Esophagus muscularis mucosa (tissue), 4 donors: ENCODE data around the gene MICAL3. TPM values are rescaled to one million over a fixed set of nuclear protein-coding genes. Genes with fewer than 3 reads are reported as not detected.

Experiments used
- DNase-seq: peaks from one replicate; pipeline ENCODE4 v3.0.0-alpha.2; 2017; ENCODE audit errors: extremely low spot score
- H3K27ac ChIP-seq, 4 donors: fragments of 200-600 bp; sonication (generic); replicated peaks in 1 of 4; 1 replicate in 3 of 4; 2 replicates in 1 of 4; pipeline ENCODE4 v1.5.1; 2016 to 2019; ENCODE audit warnings: mild to moderate bottlenecking in 1 of 4
- H3K27me3 ChIP-seq, 4 donors: fragments of 200-600 bp; sonication (generic); one replicate each; pipeline versions ENCODE4 v1.5.1 to v1.6.0; 2016 to 2019
- H3K36me3 ChIP-seq, 4 donors: fragments of 200-600 bp; sonication (generic); one replicate each; pipeline ENCODE4 v1.5.1; 2016 to 2019
- H3K4me1 ChIP-seq, 4 donors: fragments of 200-600 bp; sonication (generic); one replicate each; pipeline ENCODE4 v1.5.1; 2016 to 2019
- H3K4me3 ChIP-seq, 4 donors: fragments of 200-600 bp; sonication (generic); 1 replicate in 2 of 4; 2 replicates in 2 of 4; pipeline ENCODE4 v1.5.1; 2016 to 2019; ENCODE audit warnings: mild to moderate bottlenecking in 4 of 4, moderate library complexity in 1 of 4
- H3K9me3 ChIP-seq, 4 donors: fragments of 200-600 bp; sonication (generic); 1 replicate in 3 of 4; 2 replicates in 1 of 4; pipeline ENCODE4 v1.5.1; 2016 to 2019
- EP300 ChIP-seq: sonication (generic); formaldehyde crosslinking; IDR thresholded peaks from one replicate; pipeline ENCODE4 v1.6.1; 2017; ENCODE audit warnings: antibody characterized with exemption
- POLR2A ChIP-seq: fragments of 450-650 bp; IDR thresholded peaks from one replicate; pipeline ENCODE4 v1.6.1; 2017; ENCODE audit warnings: antibody characterized with exemption, moderate library complexity, mild to moderate bottlenecking, low read depth
- POLR2AphosphoS5 ChIP-seq, 2 donors: sonication (generic); formaldehyde crosslinking; IDR thresholded peaks; one replicate each; pipeline ENCODE4 v1.6.1; 2017; ENCODE audit warnings: antibody characterized with exemption in 2 of 2
- WGBS: methylation state at CpG from one replicate; pipeline ENCODE4 v1.1.5; 2018; 5-methylcytosine and 5-hydroxymethylcytosine counted together
- intact Hi-C: fragments of 100-400 bp; cut with DNase I; formaldehyde crosslinking; loops from one replicate; pipeline ENCODE4 v1.15.1; 2023
- total RNA-seq, 4 donors: library from RNA; depleted of rRNA; stranded (reverse); fragments of >200 nt; gene quantifications; one replicate each; pipeline versions ENCODE4 v1.1.0 to v1.2.1, GENCODE V29; 2016
- TF ChIP-seq, protein P1 (sequence below), 3 experiments: fragments of 200-600 bp in 2 of 3; fragments of 450-650 bp in 1 of 3; sonication (generic) in 2 of 3; IDR thresholded peaks; one replicate each; pipeline ENCODE4 v1.5.1; 2017 to 2019; ENCODE audit warnings: antibody characterized with exemption in 3 of 3, mild to moderate bottlenecking in 2 of 3, moderate library complexity in 1 of 3

MICAL3 gene
- total RNA-seq, 4 donors from 2014 or later, result 35.1 to 91.8 (median 67.8) TPM

- Histone ChIP-seq H3K4me1 (peaks cover 54 to 82% (median 72%) of the 10 kb centered on the region in 4 donors), H3K4me3 (no peak overlapping the region), H3K36me3 (no peaks in the 10 kb centered on the region), H3K27me3 (no peaks in the 10 kb centered on the region), H3K27ac (peak overlapping the region; percentile 15 to 68 (median 44)), H3K9me3 (no peaks in the 10 kb centered on the region)
- 78% methylated on average over 11 of the region's 11 CpGs for WGBS
- TF ChIP-seq, protein P1, sequence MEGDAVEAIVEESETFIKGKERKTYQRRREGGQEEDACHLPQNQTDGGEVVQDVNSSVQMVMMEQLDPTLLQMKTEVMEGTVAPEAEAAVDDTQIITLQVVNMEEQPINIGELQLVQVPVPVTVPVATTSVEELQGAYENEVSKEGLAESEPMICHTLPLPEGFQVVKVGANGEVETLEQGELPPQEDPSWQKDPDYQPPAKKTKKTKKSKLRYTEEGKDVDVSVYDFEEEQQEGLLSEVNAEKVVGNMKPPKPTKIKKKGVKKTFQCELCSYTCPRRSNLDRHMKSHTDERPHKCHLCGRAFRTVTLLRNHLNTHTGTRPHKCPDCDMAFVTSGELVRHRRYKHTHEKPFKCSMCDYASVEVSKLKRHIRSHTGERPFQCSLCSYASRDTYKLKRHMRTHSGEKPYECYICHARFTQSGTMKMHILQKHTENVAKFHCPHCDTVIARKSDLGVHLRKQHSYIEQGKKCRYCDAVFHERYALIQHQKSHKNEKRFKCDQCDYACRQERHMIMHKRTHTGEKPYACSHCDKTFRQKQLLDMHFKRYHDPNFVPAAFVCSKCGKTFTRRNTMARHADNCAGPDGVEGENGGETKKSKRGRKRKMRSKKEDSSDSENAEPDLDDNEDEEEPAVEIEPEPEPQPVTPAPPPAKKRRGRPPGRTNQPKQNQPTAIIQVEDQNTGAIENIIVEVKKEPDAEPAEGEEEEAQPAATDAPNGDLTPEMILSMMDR (IDR thresholded peaks at IDR 0.05), result no peak
- TF ChIP-seq POLR2A (no peak), EP300 (no peak), POLR2AphosphoS5 (IDR thresholded peaks at IDR 0.05) (no peak)
- intact Hi-C loops, result no loop called here
- DNase-seq, result no peak
Observed at GRCh38 chr22:17919276-17920144, 104.9 kb downstream of the MICAL3 start.

- 79% methylated on average over 5 of the region's 5 CpGs for WGBS
- intact Hi-C loops, result no loop called here
- Histone ChIP-seq H3K36me3 (no peaks in the 10 kb centered on the region), H3K27me3 (no peaks in the 10 kb centered on the region), H3K4me3 (no peak overlapping the region), H3K4me1 (peaks cover 49 to 82% (median 72%) of the 10 kb centered on the region in 4 donors), H3K9me3 (no peaks in the 10 kb centered on the region), H3K27ac (peak overlapping the region in 1 of 4 donors; percentile 68)
- DNase-seq, result no peak
- TF ChIP-seq EP300, result no peak
- no peak for TF ChIP-seq POLR2A
- TF ChIP-seq, protein P1 (IDR thresholded peaks at IDR 0.05), result no peak
- no peak for TF ChIP-seq POLR2AphosphoS5 (IDR thresholded peaks at IDR 0.05)
Observed at GRCh38 chr22:17918840-17919239, 105.5 kb downstream of the MICAL3 start.

DNA sequence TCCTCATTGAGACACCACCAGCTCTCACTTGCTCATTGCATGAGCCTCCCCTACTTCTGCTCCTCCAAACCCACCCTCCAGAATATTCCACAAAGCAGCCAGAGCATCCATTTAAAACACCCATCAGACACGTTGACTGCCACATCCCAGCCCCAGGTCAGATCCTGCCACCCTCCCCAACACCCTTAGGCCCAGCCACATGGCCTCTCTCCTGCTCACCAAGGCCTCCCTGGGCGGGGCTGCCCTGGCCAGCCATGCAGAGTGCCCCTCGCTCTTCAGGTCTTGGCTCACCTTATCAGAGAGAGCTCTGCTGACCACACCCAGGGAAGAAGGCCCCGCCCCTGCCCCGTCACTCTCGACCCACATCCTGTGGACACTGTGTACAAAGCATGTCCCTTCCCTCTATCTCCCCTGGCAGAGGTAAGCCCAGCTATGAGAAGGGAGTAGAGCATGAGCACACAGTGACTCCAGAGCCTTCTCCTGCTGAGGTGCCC lies 106.8 kb downstream of the MICAL3 start:
- 85% methylated on average over 6 of the region's 6 CpGs for WGBS
- no peak for DNase-seq
- no peak overlapping the region for H3K4me3 ChIP-seq
- intact Hi-C loops, result no loop called here
- no peaks in the 10 kb centered on the region for H3K9me3 ChIP-seq
- H3K4me1 ChIP-seq, result peaks cover 47 to 82% (median 71%) of the 10 kb centered on the region in 4 donors
- no peaks in the 10 kb centered on the region for H3K27me3 ChIP-seq
- TF ChIP-seq EP300, result no peak
- no peak for TF ChIP-seq POLR2AphosphoS5 (IDR thresholded peaks at IDR 0.05)
- TF ChIP-seq, protein P1 (IDR thresholded peaks at IDR 0.05), result no peak
- no peaks in the 10 kb centered on the region for H3K36me3 ChIP-seq
- H3K27ac ChIP-seq, result peak overlapping the region in 1 of 4 donors; percentile 5

DNA sequence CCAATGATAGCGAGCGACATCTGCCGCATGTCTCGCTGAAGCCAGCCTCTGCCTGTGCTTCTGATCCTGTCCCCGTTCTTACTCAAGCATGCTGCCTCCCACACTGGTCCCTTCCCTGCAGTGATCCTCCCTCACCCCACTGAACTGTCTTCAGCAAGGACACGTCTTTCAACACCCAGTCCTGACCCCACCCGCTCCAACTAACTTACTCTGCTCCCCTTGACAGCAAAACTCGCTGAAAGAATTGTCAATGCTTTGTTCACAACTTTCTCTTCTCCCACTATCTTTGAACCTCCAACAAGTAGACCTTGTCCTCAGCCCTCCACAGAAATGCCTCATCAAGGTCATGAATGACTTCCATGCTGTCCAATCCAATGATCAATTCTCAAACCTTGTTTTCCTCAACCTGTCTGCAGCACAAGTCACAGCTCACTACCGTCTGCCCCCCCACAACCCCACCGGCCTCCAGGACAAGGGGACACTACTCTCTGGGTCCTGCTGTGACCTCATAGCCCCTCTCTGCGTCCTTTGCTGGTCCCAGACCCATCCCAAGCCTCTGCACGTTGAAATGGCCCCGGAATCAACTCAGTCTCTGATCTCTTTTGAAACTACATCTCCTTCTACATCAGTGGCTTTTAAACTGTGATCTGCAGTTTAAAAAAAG lies 108.0 kb downstream of the MICAL3 start:
- DNase-seq, result no peak
- 74% methylated on average over 13 of the region's 13 CpGs for WGBS
- intact Hi-C loops, result no loop called here
- Histone ChIP-seq H3K27me3 (no peaks in the 10 kb centered on the region), H3K4me3 (no peak overlapping the region), H3K9me3 (no peaks in the 10 kb centered on the region), H3K4me1 (peaks cover 45 to 78% (median 68%) of the 10 kb centered on the region in 4 donors), H3K36me3 (no peaks in the 10 kb centered on the region), H3K27ac (no peak overlapping the region)
- TF ChIP-seq, protein P1 (IDR thresholded peaks at IDR 0.05), result no peak
- TF ChIP-seq POLR2A, result no peak
- no peak for TF ChIP-seq POLR2AphosphoS5 (IDR thresholded peaks at IDR 0.05)
- no peak for TF ChIP-seq EP300
